HCT116 (cell line): Measurements from ENCODE around the gene PDHA1.

ENCODE experiments used
- ATF3 ChIP-seq: IDR thresholded peaks from 2 replicates; pipeline ENCODE4 v1.6.1; 2012
- CTCF ChIP-seq, 3 experiments: fragments of 200-600 bp in 1 of 3; sonication (generic) in 1 of 3; IDR thresholded peaks in 2 of 3; conservative IDR thresholded peaks in 1 of 3; 2 replicates each; pipeline ENCODE4 v1.5.1; 2012 to 2017; ENCODE audit warnings: low read depth in 2 of 3, low read length in 2 of 3, antibody characterized with exemption in 1 of 3, borderline replicate concordance in 1 of 3, control low read depth in 1 of 3, mild to moderate bottlenecking in 1 of 3, mixed read lengths in 1 of 3, mixed run types in 1 of 3, moderate library complexity in 1 of 3; ENCODE audit not compliant: insufficient read depth in 1 of 3
- EGR1 ChIP-seq: IDR thresholded peaks from 2 replicates; pipeline ENCODE4 v1.6.1; 2012; ENCODE audit warnings: low read depth
- EZH2 ChIP-seq: fragments of 200-600 bp; sonication (generic); IDR thresholded peaks from 2 replicates; pipeline ENCODE4 v1.6.1; 2017; ENCODE audit warnings: antibody characterized with exemption, mixed run types
- EZH2phosphoT487 ChIP-seq: fragments of 200-600 bp; IDR thresholded peaks from 2 replicates; pipeline ENCODE4 v1.6.1; 2018; ENCODE audit warnings: antibody characterized with exemption, borderline replicate concordance
- MAX ChIP-seq: IDR thresholded peaks from 2 replicates; pipeline ENCODE4 v1.6.1; 2012
- POLR2A ChIP-seq: IDR thresholded peaks from 2 replicates; pipeline ENCODE4 v1.7.0; 2011; ENCODE audit warnings: borderline replicate concordance; ENCODE audit not compliant: insufficient read depth, insufficient read length; ENCODE audit errors: extremely low read depth
- POLR2AphosphoS5 ChIP-seq: IDR thresholded peaks from 2 replicates; pipeline ENCODE4 v1.6.1; 2011; ENCODE audit warnings: mild to moderate bottlenecking, low read depth, low read length, moderate library complexity
- SIN3A ChIP-seq: IDR thresholded peaks from 2 replicates; pipeline ENCODE4 v1.6.1; 2012; ENCODE audit warnings: low read depth
- SRF ChIP-seq: IDR thresholded peaks from 2 replicates; pipeline ENCODE4 v1.6.1; 2012; ENCODE audit warnings: low read depth
- YY1 ChIP-seq: IDR thresholded peaks from 2 replicates; pipeline ENCODE4 v1.6.1; 2011; ENCODE audit warnings: low read length, low read depth, moderate library complexity, mild to moderate bottlenecking; ENCODE audit not compliant: insufficient replicate concordance; ENCODE audit errors: extremely low read depth
- ZFX ChIP-seq: fragments of 450-650 bp; IDR thresholded peaks from 2 replicates; pipeline ENCODE4 v1.6.1; 2017

GRCh38 chrX:19386679-19387078, 43.0 kb downstream of the PDHA1 start:
- TF ChIP-seq YY1: no peak
- TF ChIP-seq POLR2AphosphoS5: no peak
- no peak for TF ChIP-seq CTCF (IDR thresholded peaks at IDR 0.05 in 2 of 3, conservative IDR thresholded peaks at IDR 0.05 in 1 of 3; ENCODE audit: borderline replicate concordance in 1 of 3, insufficient read depth in 1 of 3, low read depth in 2 of 3, low read length in 2 of 3)
- no peak for TF ChIP-seq POLR2A
- TF ChIP-seq EGR1: no peak
- no peak for TF ChIP-seq ZFX
- TF ChIP-seq EZH2: no peak
- TF ChIP-seq EZH2phosphoT487: no peak
- no peak for TF ChIP-seq MAX
- no peak for TF ChIP-seq SIN3A
- TF ChIP-seq SRF: no peak
- no peak for TF ChIP-seq ATF3
